Stomach (tissue), 9 donors: Measurements from ENCODE around the gene TAF12. TPM values are rescaled to one million over a fixed set of nuclear protein-coding genes. Genes with fewer than 3 reads are reported as not detected.
"Not testable (repeated sequence)": the region's sequence is repeated elsewhere in the genome, so short reads cannot be mapped to it uniquely, and the experiment has no call there.

Experiments used
- DNase-seq, 2 donors: peaks; one replicate each; pipeline versions ENCODE4 v3.0.0 to v3.0.0-alpha.2; 2013 to 2019
- H3K27ac ChIP-seq, 5 donors: fragments of 200-600 bp in 4 of 5; sonication (generic) in 4 of 5; one replicate each; pipeline ENCODE4 v1.5.1; 2013 to 2019; ENCODE audit warnings: mild to moderate bottlenecking in 1 of 5, moderate library complexity in 1 of 5
- H3K27me3 ChIP-seq, 3 donors: fragments of 200-600 bp; sonication (generic); one replicate each; pipeline ENCODE4 v1.5.1; 2017 to 2019; ENCODE audit warnings: mixed run types in 1 of 3
- H3K36me3 ChIP-seq, 4 donors: fragments of 200-600 bp; sonication (generic); 1 replicate in 3 of 4; 2 replicates in 1 of 4; pipeline ENCODE4 v1.5.1; 2016 to 2019
- H3K4me1 ChIP-seq, 4 donors: fragments of 200-600 bp; sonication (generic); one replicate each; pipeline ENCODE4 v1.5.1; 2016 to 2019
- H3K4me3 ChIP-seq, 4 donors: fragments of 200-600 bp; sonication (generic) in 3 of 4; one replicate each; pipeline ENCODE4 v1.5.1; 2016 to 2019; ENCODE audit warnings: mild to moderate bottlenecking in 1 of 4
- H3K9me3 ChIP-seq, 4 donors: fragments of 200-600 bp; sonication (generic); one replicate each; pipeline ENCODE4 v1.5.1; 2016 to 2019
- CTCF ChIP-seq, 7 experiments: fragments of 450-650 bp in 4 of 7; fragments of 200-600 bp in 3 of 7; sonication (generic) in 3 of 7; IDR thresholded peaks; one replicate each; pipeline ENCODE4 v1.5.1; 2016 to 2019; ENCODE audit warnings: antibody characterized with exemption in 7 of 7, control low read depth in 2 of 7, mild to moderate bottlenecking in 1 of 7
- EP300 ChIP-seq: sonication (generic); formaldehyde crosslinking; IDR thresholded peaks from one replicate; pipeline ENCODE4 v1.6.1; 2017; ENCODE audit warnings: antibody characterized with exemption
- POLR2A ChIP-seq, 4 donors: fragments of 450-650 bp; IDR thresholded peaks; one replicate each; pipeline ENCODE4 v1.6.1; 2016; ENCODE audit warnings: antibody characterized with exemption in 4 of 4, control low read depth in 2 of 4, mild to moderate bottlenecking in 1 of 4, moderate library complexity in 1 of 4
- POLR2AphosphoS5 ChIP-seq, 3 donors: sonication (generic); formaldehyde crosslinking; IDR thresholded peaks; one replicate each; pipeline ENCODE4 v1.6.1; 2016; ENCODE audit warnings: antibody characterized with exemption in 3 of 3
- WGBS, 5 donors: extraction: QIAGEN DNeasy Blood & Tissue Kit in 3 of 5; methylation state at CpG; one replicate each; pipeline versions ENCODE4 v1.1.5 to v1.1.7; 2013 to 2018; 5-methylcytosine and 5-hydroxymethylcytosine counted together
- intact Hi-C: fragments of 100-400 bp; cut with DNase I; formaldehyde crosslinking; loops from one replicate; pipeline ENCODE4 v1.15.1; 2023; ENCODE audit warnings: low total_unique reads
- polyA plus RNA-seq, 3 donors: library from polyadenylated mRNA; stranded (reverse); fragments of 200-250 nt; gene quantifications; one replicate each; pipeline ENCODE4 v1.2.3, GENCODE V29; 2013
- total RNA-seq, 5 donors: library from RNA; depleted of rRNA; stranded (reverse); fragments of >200 nt; gene quantifications; one replicate each; pipeline versions ENCODE4 v1.1.0 to v1.2.3, GENCODE V29; 2014 to 2016
- donor health status: healthy with polysubstance abuse.
- donor health status: Bipolar disorder and iron deficiency.
- donor health status: healthy.

Gene TAF12
- total and polyA plus RNA-seq, 8 donors, result 1.8 to 31.2 (median 19.6) TPM

- no peaks in the 10 kb centered on the region for H3K27me3 ChIP-seq
- H3K4me1 ChIP-seq, result peaks cover 22 to 37% (median 33%) of the 10 kb centered on the region in 4 donors
- H3K4me3 ChIP-seq, result peak overlapping the region in 2 of 4 donors; percentile 24 to 96
- peaks cover 37 to 68% (median 63%) of the 10 kb centered on the region in 4 donors for H3K36me3 ChIP-seq
- TF ChIP-seq EP300 (no peak), CTCF (IDR thresholded peaks at IDR 0.05) (no peak), POLR2AphosphoS5 (IDR thresholded peaks at IDR 0.05) (no peak), POLR2A (IDR thresholded peaks at IDR 0.05) (no peak)
- intact Hi-C loops, result no loop called here
- DNase-seq, result no peak
- no peaks in the 10 kb centered on the region for H3K9me3 ChIP-seq
- 70 to 72% (median 72%) methylated on average over 6 of the region's 6 CpGs for WGBS, 5 donors
- H3K27ac ChIP-seq, result peak overlapping the region in 2 of 5 donors; percentile 26 to 92
Measured at GRCh38 chr1:28578696-28579218, 64.1 kb downstream of the TAF12 start.

GRCh38 chr1:28577738-28578536 is 64.9 kb downstream of the TAF12 start:
- peak overlapping the region in 1 of 5 donors; percentile 92 for H3K27ac ChIP-seq
- TF ChIP-seq EP300 (no peak), POLR2AphosphoS5 (IDR thresholded peaks at IDR 0.05) (peak in 1 of 3 donors; percentile 9)
- WGBS, 5 donors, result 74 to 76% (median 75%) methylated on average over 6 of the region's 6 CpGs
- peaks cover 37 to 77% (median 72%) of the 10 kb centered on the region in 4 donors for H3K36me3 ChIP-seq
- intact Hi-C loops, result no loop called here
- H3K9me3 ChIP-seq, result no peaks in the 10 kb centered on the region
- no peak for DNase-seq
- no peak overlapping the region for H3K4me3 ChIP-seq
- peaks cover 20 to 35% (median 30%) of the 10 kb centered on the region in 4 donors for H3K4me1 ChIP-seq
- no peaks in the 10 kb centered on the region for H3K27me3 ChIP-seq

DNA sequence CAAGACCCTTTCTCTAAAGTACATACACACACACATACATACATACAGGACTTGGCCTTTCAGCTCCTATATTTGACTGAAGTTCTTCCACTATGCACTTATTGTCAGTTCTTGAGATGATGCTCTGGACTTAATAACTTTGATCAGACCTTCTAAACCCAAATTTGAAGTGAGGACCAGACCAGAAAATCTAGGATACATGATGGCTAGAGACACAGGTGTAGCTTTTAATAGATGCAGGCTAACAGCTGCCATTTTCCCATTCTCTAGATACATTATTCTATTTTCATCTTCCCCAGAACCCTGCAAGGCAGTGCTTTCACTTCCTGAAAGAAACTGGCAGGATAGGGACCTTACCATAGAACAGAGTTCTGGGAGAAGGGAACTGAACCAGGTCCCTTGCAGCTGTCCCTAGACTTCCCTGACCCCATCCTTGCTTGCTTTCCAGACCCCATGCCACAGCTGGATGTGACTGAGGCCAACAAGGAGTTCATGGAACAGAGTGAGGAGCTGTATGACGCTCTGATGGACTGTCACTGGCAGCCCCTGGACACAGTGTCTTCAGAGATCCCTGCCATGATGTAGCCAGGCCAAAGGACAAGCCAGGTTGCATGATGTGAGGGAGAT is 65.7 kb downstream of the TAF12 start:
- WGBS, 5 donors, result 61 to 96% (median 85%) methylated on average over 1 of the region's 1 CpG
- no peak for TF ChIP-seq POLR2A (IDR thresholded peaks at IDR 0.05)
- TF ChIP-seq CTCF (IDR thresholded peaks at IDR 0.05), result no peak
- no peak for TF ChIP-seq POLR2AphosphoS5 (IDR thresholded peaks at IDR 0.05)
- TF ChIP-seq EP300, result no peak
- DNase-seq, result no peak
- Histone ChIP-seq H3K4me3 (no peak overlapping the region), H3K27me3 (no peaks in the 10 kb centered on the region), H3K27ac (no peak overlapping the region), H3K9me3 (no peaks in the 10 kb centered on the region), H3K4me1 (peaks cover 14 to 28% (median 23%) of the 10 kb centered on the region in 4 donors), H3K36me3 (peaks cover 41 to 84% (median 79%) of the 10 kb centered on the region in 4 donors)
- intact Hi-C loops, result no loop called here

DNA sequence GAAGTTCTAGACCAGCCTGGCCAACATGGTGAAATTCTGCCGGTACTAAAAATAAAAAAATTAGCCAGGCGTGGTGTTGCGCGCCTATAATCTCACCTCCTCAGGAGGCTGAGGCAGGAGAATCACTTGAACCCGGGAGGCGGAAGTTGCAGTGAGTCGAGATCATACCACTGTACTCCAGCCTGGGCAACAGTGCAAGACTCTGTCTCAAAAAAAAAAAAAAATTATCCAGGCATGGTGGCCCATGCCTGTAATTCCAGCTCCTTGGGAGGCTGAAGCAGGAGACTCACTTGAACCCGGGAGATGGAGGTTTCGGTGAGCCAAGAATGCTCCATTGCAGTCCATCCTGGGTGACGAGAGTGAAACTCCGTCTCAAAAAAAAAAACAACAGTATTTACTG is 69.3 kb downstream of the TAF12 start:
- Histone ChIP-seq H3K4me3 (no peak overlapping the region), H3K36me3 (peaks cover 42 to 100% (median 97%) of the 10 kb centered on the region in 4 donors), H3K4me1 (peaks cover 0 to 4% (median 1%) of the 10 kb centered on the region in 4 donors), H3K27ac (no peak overlapping the region), H3K27me3 (no peaks in the 10 kb centered on the region), H3K9me3 (no peaks in the 10 kb centered on the region)
- intact Hi-C loops, result no loop called here
- DNase-seq, result no peak
- TF ChIP-seq CTCF (IDR thresholded peaks at IDR 0.05), result no peak
- no peak for TF ChIP-seq POLR2A (IDR thresholded peaks at IDR 0.05)
- no peak for TF ChIP-seq POLR2AphosphoS5 (IDR thresholded peaks at IDR 0.05)
- TF ChIP-seq EP300, result no peak
- 96 to 99% (median 97%) methylated on average over 11 of the region's 11 CpGs for WGBS, 5 donors

DNA sequence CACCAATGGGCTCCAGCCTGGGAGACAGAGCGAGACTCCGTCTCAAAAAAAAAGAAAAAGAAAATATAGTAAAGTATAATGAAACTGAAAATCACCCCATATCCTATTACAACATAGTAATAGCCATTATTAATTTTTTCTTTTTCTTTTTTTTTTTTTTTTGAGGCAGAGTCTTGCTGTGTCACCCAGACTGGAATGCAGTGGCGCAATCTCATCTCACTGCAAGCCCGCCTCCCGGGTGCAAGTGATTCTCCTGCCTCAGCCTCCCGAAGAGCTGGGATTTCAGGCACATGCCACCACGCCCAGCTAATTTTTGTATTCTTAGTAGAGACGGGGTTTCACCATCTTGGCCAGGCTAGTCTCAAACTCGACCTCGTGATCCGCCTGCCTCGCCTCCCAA is 70.0 kb downstream of the TAF12 start:
- H3K36me3 ChIP-seq, result peaks cover 40 to 100% (median 97%) of the 10 kb centered on the region in 4 donors
- intact Hi-C loops, H3K4me3 ChIP-seq: not testable (repeated sequence)

More for the DNA sequence above, 70.0 kb downstream of the TAF12 start:
- H3K4me1 ChIP-seq, H3K9me3 ChIP-seq, H3K27ac ChIP-seq, DNase-seq, H3K27me3 ChIP-seq: not testable (repeated sequence)
- 87 to 92% (median 91%) methylated on average over 12 of the region's 12 CpGs for WGBS, 5 donors
